Measurements from ENCODE around the gene ADK.

Gene ADK

DNA sequence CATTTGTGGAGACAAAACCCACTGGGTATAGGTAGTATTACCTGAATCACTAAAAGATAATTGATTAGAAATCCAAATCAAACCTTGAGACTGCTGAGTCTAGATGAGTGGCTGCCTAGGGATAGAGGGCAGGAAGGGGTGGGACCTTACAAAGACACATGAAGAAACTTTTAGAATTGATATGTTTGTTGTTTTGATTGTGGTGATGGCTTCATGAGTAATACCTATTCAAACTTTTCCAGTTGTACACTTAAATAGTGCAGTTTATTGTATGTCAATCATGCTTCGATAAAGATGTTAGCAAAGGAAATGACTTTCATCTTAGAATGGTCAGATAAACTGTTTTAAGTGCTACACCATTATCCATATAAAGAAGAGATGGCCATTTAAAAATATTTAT is 486.7 kb downstream of the ADK start:
- no peak for DNase-seq

DNA sequence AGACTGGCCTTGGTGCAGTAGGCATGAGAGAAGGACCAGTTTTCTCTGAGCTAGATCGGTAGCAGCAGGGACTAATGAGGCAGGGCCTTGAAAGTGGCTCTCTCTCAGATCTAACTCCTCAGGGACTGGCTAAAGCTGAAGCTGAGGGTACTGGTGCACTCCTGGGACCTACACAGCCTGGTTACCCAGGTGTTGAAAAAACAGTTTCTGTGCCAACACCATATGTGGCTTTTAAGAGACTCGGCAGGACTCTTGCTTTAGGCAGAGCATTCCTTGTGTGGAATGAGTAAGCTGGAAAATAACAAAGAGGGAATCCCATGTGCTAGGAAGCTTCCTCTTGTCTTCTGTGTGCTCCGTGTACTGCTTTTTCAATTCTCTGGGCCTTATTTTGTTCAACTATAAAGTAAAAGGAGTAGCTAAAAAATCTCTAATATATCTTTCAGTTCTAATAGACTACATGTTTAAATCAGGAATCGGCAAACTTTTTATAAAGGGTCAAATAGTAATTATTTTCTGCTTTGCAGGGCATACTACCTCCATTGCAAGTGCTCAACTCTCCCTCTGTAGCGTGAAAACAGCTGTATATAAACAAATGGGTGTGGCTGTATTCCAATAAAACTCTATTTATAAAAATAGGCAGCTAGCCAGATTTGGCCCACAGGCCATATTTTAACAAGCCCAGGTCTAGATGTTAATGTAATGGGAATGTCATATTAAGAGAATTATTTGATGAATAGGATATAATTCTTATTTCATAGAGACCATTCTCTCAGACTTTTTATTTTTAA is 489.3 kb downstream of the ADK start:
- peak in 1 of 2 experiments; percentile 2 for DNase-seq

DNA sequence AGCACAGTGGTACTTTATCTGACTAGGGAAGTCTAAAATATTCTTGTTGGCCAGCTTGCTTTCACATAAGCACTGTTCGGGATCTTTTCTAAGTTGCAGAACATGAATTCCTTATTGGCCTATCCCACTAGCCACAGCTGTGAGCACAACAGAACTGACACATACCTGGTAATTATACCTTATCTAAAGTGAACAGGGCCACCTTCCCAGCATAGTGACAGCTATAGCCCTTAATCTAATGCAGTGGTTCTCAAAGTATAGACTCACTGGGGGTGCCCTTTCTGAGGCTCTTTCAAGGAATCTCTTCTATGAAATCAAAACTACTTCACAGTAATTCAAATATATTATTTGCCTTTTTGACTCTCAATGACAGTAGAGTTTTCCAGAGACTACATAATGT is 490.6 kb downstream of the ADK start:
- DNase-seq, result no peak

DNA sequence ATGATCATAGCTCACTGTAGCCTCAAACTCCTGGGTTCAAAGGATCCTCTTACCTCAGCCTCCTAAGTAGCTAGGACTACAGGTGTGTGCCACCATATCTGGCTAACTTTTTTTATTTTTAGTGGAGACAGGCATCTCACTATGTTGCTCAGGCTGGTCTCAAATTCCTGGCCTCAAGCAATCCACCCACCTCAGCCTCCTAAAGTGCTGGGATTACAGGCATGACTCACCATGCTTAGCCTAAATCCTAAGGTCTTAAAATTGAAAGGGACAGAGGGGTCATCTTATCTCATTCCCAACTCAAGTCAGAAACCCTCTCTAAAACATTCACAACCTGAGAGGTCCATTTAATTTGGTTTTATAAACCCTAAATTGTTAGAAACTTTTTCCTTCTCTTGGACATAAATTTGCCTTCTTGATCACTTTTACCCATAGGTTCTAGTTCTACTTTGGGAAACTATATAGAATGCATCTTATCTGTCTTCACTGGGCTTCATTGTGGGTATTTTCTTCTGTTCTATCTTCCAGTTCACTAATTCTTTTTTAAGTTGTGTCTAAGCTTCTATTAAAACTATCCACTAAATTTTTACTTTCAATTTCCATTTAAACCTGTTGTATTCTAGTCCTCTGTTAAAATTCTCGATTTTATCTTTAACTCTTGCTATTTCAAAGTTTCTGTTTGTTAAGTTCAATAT is 492.0 kb downstream of the ADK start:
- DNase-seq, result no peak

DNA sequence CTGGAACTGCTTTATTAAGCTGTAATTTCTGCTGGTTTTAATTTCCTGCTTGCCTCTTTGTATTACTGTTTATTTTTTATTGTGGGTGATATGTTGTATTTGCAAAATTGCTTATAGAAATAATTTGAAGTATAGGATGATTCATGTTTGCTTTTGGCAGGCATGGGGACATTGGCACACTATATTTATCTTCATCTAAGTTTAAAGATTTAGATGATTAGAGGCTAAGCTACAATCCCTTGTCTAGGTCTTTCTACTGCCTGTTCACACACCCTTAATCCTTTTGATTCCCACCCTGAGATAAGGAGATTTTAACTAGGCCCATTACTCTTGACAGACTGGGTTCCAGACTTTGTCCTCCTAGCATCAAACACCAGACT is 492.6 kb downstream of the ADK start:
- DNase-seq, result no peak

DNA sequence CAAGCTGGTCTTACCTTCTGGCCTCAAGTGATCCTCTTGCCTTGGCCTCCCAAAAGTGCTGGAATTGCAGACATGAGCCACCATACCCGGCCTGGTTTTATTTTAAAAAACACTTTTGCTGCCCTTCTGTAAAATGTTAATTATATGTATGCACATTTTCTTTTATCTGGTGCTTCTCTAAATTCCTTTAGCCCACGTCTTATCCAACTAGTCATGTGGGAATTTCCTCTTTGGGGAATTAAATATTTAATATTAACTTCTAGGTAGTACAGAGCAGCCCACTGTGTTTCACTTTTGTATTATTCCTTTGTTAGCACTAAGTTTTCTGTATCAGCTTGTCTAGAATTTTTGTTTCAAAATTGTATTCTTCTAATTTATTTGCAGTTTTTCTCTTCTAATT is 493.7 kb downstream of the ADK start:
- DNase-seq, result no peak

DNA sequence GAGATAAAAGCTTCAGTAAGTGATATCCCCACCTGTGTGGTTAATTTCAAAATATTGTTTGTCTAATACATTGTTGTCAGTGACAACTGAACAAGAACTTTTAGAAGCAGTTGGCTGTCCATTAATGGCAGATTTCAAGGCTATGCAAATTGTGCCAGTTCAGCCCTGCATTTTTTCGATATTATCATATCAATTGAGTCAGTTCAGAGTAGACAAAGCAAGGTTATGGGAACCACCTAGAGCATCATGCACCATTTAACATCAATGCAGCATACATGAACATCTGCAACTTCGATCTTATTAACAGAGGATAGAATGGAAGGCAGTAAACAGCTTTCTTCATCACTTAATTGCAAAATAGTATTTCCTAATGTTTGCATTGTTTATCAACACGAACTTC is 494.7 kb downstream of the ADK start:
- DNase-seq, result no peak

DNA sequence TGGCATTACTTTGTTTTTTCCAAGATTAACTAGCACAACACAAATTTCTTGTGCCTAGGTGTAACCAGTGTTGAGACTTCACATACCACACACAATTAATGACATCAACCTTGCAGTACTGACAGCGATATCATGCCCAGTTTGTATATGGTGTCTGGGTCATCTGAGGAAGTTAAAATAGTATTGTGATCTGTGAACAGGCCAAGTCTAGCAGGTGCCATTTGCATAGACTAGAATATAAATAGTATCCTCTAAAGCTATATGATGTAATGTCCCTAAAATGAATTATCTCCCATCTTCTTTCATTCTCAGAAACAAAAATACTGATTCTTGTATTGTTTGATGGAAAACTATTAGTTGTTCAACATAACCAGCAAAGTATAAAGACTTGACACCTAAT is 499.6 kb downstream of the ADK start:
- DNase-seq, result no peak

DNA sequence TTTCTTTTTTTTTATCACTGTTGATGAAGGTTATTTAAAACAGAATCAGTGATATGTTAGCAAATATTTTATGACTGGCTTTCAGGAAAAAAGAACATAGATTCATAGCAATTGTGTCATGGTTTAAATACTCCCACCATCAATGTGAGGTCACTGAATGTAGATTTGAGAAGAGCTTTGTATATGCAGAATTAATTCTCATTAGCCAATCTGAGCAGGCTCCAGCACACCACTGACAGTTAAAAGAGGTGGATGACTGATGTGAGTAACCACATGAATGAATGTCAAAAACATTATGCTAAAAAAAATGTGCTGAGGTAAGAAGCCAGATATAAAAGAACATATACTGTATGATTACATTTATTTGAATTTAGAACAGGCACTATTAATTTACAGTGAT is 500.5 kb downstream of the ADK start:
- no peak for DNase-seq

DNA sequence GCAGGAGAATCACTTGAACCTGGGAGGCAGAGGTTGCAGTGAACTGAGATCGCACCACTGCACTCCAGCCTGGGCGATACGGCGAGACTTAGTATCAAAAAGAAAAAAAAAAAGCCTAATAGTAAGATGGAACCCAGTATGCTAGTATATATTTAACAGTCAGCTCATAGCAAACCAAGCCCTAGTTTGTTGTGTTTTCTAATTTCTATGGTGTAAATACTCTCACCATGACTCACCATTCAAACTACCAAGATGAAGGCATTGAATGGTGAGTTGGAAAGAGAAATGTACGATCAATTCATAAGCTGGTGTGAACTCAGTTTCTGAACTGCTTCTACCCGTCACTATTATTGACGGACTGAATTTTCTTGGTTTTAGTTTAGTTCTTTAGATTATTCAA is 501.6 kb downstream of the ADK start:
- no peak for DNase-seq

DNA sequence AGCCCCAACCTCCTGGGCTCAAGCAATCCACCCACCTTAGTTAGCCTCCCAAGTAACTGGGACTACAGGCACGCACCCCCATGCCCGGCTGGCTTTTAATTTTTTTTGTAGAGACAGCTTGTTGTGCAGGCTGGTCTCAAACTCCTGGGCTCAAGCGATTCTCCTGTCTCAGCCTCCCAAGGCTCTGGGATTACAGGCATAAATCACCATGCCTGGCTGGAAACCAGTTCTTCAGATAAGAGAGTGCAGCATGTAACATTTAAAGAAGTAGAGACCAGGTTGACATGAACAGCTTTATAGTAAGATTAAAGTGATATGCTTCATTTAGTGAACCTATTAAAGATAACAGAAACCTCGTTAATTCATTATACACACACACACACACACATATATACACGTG is 507.5 kb downstream of the ADK start:
- DNase-seq, result no peak

DNA sequence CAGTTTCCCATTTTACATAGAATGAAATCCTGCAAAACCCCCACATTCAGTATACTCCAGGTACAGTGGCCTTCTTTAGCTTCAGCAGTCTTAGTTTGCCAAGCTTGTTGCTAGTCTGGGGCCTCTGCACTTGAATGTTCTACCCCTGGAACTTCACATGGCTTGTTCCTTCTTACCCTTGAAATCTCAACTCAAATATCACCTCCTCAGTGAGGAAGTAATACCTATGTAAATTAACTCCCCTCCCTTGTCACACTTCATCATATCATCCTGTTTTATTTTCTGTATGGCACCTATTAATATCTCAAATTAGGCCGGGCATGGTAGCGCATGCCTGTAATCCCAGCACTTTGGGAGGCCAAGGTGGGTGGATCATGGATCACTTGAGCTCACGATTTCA is 511.6 kb downstream of the ADK start:
- DNase-seq, result no peak

DNA sequence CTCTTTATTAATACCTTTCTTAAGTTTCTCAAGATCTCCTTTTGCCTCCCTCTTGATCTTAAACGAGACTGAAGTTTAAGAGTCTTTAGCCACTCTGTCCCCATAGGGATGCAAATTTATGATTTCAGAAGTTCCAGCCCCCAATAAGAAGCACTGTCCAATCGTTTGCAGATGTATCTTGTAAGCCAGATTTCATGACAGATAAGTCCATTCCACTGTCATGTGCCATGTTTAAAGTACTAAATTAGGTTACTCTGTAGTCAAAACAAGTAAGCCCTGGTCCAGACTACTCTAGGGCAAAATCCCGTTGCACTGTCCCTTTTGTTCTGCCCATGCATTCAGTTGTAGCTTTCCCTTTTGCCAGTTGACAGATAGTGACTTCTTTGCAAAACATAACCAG is 518.2 kb downstream of the ADK start:
- DNase-seq, result no peak

DNA sequence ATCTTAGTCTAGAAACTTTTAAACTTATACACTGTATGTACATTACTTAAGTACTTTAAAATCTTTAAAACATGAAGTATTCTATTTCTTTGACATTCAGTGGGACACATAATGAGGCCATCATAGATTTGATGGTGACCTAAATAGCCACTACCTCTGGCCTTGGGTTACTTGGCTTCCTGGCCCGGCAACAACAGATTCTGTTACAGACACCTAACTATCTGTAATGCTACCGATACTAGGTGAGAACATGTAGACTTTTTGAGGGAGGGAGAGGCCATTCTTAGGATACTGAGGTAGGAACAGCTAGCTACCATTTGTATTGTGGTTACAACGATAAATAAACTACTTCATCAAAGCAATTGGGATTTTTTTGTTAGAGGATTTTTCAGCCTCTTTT is 520.7 kb downstream of the ADK start:
- no peak for DNase-seq

DNA sequence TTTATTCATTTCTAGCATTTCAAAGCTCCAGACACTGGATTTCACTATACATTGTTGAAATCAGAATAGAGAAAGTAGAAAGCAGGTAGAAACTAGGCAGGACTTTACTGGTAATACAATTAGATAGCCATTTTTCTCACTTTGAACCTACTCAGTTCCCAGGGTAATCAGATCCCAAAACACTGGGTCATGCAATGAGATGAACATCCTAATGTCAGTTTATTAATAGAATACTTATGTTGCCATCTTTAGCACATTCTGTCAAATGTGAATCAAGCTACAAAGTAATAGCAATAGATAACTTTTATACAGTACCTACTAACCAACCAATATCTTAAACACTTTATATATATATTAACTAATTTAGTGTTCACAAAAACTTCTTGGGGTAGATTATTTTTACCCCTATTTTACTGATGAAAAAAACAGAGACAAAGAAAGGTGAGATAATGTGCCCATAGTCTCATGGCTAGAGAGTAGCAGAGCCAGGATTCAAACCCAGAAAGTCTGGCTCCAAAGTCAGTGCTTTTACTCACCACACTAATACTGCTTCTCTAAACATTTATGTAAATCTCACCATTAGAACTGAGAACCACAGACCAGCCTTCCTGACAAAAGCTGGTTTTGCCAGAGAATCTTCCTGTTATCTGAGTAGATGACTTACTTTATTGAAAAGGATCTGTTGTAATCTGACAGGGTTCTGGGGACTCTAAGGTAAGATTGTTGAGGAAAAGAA is 521.6 kb downstream of the ADK start:
- DNase-seq, result no peak

DNA sequence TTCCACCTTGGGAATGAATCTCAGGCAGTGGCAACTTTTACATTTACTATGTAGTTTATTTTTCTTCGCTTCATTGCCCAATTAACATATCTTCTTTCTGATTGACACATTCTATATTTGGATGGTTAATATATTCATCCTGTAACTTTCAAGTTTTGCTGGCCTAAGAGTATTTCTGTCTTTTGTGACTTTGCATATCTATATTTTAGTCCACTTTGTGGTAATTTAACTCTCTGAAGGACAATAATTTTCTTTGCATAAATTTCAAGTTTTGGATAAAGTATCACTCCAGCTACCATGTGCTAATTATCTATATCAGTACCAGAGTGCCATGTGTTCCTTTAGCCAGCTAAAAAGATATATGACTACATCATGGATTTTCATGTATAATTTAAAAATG is 523.9 kb downstream of the ADK start:
- no peak for DNase-seq

DNA sequence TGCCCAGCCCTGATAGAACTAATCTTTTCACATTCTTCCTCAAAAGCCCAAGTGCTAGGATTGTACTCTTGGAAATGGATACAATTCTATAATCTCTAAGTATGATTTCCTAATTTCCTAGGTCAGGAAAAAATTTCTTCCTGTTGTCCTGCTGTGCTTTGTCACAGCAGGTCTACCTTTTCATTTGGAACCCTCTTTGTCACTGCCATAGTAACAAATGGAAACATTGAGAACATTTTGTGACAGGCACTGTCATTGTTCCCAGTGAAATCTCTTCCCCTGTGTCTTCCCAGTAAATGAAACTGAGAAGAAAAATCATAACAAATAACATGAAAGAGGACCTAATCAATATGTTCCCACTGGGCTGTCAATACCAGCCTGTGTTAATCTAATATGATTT is 524.5 kb downstream of the ADK start:
- DNase-seq, result no peak

DNA sequence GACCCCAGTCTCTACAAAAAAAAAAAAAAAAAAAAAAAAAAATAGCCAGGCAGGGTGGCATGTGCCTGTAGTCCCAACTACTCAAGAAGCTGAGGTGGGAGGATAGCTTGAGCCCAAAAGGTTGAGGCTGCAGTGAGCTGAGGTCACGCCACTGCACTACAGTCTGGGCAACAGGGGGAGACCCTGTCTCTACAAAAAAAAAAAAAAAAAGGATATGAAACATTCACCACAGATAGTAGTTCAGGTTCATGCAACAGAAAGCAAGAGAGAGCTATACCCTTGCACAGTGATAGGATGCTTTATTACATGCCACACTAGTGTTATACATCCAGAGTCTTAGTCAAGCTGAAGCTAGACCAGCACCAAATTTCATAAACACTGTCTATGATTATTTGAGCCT is 526.9 kb downstream of the ADK start:
- no peak for DNase-seq

DNA sequence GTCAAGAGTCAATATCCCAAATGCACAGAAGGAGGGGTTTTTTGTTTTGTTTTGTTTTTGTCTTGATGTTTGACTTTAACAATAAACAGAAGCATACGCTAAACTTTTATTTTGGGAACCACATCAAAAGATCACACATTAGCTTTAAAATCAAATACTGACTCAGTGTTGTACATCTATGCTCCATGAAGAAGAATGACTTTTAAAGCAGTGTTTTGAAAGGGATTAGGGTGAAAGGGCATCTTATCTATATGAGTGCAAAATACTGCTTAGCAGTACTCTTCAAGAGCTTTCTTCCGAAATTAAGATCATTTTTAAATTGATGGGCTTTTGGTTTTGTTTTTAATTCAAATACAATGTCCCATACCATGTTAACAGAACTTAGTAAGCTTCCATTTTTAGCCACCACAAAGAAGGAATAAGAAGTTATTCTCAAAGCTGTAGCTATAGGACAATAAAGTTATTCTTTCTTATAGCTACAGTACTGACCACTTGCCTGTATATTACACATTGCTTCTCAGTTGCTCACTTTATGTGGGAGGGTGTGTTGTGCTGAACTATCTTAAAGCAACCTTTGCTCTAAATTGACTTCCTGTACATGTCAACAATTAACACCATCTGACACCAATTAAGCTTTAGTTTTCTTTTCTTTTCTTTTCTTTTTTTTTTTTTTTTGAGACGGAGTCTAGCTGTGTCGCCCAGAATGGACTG is 531.1 kb downstream of the ADK start:
- DNase-seq, result no peak

DNA sequence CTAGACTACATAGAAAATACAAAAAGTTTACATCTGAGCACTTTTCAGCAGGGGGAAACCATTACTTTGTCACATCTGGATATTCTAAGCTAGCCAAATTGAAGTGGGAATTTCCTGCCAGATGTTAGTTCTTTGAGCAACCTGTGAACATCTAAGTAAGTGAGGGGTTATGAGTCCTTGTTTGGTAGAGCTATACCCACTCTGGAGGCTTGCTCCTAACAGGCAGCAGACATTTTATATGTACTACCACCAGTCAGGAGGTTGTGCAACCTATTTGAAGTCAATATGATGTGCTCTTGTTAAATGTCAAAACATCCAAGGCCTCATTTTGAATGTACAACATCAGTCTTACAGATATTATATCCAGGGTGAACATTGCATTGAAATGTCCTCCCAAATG is 532.0 kb downstream of the ADK start:
- no peak for DNase-seq

DNA sequence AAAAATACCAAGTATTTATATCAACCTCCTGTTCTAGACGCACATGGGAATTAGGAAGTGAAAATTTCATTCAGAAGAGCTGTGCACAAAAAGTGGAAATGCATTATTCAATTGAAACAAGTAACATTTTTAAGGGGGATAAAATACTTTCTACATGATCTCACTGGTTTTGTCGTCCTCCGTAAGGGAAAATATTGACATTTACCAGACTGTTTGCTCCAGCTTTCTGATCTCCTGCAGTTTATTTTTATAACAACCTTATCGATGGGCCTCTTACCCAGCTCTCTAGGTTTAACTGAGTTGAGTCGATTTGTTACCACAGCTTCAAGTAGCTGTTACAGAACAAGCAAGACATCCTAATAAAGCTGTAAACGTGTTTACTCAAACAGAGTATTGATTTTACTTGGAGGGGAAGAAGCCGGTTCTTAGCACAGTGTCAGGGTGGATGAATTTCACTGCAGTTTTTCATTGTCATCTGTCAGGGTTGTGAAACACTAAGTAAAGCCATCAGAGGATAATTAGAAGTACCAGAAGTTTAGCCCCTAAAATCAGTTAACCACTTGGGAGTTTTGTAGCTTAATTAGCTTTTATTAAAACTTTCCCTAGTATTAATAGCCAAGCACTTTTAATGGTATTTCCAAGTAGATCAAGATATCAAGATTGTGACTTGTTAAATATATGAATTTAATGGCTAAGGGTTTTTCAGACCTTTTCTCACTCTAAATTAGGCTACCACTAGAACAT is 532.8 kb downstream of the ADK start:
- DNase-seq, result peak in 1 of 2 experiments; percentile 3

DNA sequence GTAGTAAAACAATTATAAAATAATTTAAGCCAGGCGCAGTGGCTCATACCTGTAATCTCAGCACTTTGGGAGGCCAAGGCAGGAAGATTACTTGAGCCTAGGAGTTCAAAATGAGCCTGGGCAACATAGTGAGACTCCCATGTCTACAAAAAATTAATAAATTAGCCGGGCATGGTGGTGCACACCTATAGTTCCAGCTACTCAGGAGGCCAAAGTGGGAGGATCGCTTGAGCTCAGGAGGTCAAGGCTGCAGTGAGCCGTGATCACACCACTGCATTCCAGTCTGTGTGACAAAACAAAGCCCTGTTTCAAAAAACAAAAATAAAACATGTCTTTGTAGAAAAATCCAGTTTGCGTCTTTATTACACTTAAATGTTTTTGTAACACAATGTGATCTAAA is 533.4 kb downstream of the ADK start:
- DNase-seq, result no peak

DNA sequence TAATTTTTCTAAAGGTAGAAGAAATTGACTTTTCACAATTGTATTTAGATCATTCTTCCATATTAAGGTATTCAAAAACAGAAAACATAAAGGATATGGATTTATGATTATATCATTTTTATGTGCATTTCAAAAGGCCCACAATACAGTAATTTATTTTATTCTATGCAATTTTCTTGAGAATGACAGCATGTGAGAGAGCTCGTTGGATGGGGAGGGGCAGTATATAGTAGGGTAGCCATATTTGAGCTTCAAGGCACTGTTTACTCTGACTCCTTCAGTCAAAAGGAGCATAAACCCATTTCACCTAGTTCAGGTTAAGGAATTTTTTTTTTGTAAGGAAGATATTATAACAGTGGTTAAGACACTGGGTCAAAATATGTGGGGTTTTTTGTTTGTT is 534.5 kb downstream of the ADK start:
- DNase-seq, result no peak
